HG02571 (cell line): ENCODE measurements around the gene SNX7.

Experiments
- ATAC-seq: cut with Tn5 transposase; IDR thresholded peaks from one replicate; pipeline ENCODE4 v1.9.1; 2021; ENCODE audit warnings: mild to moderate bottlenecking, moderate library complexity; ENCODE audit not compliant: unreplicated experiment

The SNX7 gene, protein sequence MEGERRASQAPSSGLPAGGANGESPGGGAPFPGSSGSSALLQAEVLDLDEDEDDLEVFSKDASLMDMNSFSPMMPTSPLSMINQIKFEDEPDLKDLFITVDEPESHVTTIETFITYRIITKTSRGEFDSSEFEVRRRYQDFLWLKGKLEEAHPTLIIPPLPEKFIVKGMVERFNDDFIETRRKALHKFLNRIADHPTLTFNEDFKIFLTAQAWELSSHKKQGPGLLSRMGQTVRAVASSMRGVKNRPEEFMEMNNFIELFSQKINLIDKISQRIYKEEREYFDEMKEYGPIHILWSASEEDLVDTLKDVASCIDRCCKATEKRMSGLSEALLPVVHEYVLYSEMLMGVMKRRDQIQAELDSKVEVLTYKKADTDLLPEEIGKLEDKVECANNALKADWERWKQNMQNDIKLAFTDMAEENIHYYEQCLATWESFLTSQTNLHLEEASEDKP

DNA sequence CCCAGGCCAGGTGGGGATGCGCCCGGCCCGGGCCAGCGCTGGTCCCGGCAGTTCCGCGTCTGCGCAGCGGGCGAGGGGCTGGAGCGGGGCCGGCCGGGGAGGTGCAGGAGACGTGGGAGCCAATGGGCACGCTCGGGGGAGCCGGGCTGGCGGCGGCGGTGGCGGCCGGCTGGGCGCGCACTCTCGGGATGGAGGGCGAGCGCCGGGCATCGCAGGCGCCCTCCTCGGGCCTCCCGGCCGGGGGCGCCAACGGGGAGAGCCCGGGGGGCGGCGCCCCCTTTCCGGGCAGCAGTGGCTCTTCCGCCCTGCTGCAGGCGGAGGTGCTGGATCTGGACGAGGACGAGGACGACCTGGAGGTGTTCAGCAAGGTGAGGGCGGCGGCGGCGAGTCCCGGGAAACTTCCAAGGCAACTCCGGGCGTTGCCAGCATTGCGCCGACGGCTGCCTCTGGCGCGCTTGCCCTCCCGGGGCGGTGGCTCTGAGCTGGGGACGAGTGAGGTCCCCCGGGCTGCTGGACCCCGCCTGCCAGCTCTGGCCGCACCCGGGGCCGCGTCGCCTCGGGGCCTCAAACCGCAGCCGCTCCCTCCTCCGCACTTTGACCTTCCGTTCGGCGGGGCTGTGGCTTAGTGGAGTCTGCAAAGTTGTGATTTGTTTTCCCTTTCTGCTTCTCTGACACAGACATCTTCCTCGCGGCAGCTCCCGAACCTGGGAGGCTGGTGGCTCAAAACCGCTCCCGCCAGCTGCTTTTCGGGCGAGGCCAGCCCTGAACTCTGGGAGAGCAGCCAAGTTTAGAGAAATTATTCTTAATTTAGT, at the start of gene SNX7:
Gene SNX7 (plus strand): TSS at position 178 of the 812 bp plus-strand sequence. CDS start 11 bp downstream, at position 189.
- peak; percentile 94 for ATAC-seq

DNA sequence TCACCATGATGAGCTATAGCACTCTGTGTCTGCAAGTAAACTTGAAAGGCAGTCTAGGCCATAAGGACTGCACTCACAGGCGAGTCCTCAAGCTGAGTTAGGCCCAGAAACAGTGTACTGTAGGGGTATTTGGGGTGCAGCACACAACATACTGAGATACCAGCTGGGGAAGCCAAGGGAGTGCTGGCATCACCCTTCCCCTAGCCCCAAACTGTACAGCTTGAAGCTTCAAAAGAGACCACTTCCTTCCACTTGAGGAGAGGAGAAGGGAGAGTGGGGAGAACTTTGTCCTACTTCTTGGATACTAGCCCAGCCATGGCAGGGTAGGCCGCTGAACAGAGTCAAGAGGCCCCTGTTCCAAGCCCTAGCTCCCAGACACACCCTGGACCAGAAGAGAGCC, 24.2 kb upstream of the SNX7 start:
- no peak for ATAC-seq

DNA sequence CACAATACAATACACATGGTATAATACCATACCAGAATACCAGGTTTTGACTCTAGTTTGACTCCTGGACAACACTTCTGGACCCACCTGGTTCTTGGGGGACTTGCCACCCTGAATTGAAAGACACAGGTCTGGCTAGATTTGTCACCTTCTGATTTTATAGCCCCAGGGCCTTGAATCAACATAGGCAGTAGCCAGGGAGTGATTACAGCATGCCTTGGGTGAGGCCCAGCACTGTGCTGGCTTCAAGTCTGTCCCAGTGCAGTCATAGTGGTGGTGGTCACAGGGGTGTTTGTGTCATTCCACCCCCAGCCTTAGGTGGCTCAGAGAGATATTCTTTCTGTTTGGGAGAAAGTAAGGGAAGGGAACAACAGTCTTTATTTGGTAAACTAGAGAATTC, 23.3 kb upstream of the SNX7 start:
- ATAC-seq = no peak

DNA sequence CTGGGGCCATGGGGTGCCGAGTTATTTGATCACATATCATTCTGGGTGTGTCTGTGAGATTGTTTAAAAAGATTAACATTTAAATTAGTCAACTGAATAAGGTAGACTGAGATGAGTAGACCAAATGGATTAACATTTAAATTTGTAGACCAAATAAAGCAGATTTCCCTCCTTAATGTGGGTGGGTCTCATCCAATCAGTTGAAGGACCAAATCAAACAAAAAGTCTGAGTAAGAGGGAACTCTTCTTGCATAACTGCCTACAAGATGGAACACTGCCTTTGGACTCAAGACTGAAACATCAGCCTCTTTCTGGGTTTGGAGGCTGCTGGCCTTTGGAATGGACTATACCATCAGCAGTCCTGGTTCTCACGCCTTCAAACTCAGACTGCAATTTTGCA, 17.0 kb upstream of the SNX7 start:
- no peak for ATAC-seq

DNA sequence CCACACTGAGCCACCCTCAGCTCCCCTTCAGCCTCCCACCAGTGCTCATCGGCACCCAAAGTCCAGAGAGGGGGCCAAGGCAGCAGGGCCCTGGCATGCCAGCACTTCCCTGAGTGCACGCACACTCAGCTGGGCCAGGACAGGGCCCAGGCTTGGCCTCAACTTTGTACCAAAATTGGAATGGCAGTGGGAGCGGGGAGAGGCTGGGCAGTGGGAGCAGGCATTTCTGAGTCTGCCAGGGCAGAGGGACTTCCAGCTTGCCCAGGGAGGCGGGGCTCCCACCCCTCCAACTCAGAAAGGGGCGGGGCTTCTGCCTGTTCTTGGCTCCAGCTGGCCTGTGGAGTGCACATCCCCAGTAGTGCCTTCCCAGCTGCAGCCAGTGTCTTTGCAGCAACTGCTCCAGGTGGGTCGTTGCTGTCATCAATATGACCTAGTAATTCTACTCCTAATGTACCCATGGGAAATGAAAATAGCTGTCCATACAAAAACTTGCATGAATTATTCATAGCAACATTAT, 10.3 kb upstream of the SNX7 start:
- ATAC-seq = no peak

DNA sequence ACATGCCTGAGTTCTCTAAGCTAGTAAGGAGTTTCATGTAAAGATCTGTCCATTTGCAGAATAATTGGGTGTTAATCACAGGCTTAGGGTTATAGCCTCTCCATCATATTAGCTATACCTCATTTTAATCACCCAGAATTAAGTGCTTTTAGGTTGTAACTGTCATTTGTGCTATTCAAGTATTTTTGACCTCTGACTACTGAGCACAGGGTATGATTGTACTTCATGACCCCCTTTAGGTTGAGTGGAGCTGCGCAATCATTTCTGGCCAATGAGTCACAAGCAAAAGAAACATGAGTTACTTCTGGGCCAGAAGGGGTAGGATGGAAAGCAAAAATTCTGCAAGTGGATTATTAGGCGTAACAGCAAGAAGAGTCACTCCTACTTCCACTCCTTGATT, 8.4 kb upstream of the SNX7 start:
- no peak for ATAC-seq

DNA sequence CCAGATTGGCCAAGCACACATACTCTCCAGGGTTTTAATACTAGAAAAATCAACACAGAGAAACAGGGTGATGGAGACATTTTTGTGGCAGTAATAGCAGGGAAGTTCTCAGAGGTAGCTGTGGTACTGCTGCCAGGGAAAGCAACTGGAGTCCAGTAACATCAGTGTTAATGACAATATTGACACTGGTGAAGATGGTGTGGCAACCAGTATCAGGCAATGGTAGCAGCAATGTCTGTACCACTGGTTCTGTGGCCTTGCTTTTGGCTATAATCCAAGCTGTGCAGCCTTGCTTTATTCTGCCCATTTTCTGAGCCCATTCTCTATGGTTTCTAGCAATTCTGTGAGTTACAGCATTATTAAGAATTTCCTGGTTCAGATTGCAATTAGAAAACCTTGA, 1.6 kb upstream of the SNX7 start:
- ATAC-seq = no peak

DNA sequence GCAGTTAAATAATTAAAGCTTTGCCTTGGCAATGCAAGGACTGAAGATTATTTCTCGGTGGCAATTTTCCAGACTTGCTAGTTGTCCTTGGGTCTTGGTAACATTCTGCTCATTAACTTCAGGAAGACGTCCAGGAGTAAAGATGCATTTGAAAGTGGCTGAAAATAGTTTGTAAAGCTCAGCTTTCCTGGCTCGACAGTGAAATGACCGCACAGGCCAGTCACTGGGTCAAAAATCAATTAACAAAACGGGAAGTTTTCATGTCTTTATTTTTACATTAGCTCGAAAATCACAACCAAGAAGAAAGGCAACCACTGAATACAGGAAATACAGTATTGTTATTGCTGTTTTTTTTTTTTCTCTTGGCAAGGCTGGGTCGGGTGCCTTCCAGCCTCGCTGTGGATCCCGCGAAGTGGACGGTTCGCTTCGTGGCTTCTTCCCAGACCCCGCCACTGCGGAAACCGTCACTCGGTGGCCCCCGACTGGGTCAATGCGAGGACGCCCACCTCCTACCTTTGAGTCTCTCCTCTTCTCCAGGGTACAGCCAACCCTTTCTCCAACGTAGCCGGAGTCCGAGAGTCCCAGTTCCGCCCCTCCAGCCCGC, 479 bp upstream of the SNX7 start:
- no peak for ATAC-seq

DNA sequence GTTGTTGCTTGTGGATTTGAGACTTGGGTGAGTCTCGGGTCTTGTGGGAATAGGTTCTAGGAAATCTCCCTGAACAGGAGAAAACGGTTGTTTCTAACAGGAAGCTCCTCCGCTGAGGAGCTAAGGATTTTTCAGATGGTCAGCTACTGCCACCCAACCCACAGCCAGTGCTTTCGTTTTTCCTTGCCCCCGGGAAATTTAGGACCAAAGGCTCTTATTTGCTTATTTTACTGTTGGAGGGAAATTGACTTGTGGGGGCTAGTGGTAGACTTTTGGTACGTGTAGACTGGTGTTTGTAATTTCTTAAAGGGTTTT, 792 bp downstream of the SNX7 start:
- no peak for ATAC-seq

DNA sequence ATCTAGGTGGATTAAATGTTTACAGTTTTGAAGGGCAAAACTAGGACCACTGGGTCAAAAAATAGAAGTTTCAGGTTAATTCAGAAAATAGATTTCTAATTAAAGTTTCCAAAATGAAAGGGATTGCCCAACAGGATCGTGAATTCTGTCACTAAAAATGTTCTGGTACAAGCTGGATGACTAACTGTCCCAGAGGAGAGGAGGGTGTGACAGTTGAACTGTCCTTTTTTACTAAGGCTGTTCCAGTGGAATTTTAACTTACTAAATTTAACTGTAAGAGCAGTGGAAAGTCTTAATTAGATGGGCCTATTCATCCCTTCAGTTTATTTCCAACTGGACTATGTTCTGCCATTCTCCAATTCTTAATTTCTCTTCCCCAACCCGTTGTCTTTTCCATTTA, 7.2 kb downstream of the SNX7 start:
- no peak for ATAC-seq

DNA sequence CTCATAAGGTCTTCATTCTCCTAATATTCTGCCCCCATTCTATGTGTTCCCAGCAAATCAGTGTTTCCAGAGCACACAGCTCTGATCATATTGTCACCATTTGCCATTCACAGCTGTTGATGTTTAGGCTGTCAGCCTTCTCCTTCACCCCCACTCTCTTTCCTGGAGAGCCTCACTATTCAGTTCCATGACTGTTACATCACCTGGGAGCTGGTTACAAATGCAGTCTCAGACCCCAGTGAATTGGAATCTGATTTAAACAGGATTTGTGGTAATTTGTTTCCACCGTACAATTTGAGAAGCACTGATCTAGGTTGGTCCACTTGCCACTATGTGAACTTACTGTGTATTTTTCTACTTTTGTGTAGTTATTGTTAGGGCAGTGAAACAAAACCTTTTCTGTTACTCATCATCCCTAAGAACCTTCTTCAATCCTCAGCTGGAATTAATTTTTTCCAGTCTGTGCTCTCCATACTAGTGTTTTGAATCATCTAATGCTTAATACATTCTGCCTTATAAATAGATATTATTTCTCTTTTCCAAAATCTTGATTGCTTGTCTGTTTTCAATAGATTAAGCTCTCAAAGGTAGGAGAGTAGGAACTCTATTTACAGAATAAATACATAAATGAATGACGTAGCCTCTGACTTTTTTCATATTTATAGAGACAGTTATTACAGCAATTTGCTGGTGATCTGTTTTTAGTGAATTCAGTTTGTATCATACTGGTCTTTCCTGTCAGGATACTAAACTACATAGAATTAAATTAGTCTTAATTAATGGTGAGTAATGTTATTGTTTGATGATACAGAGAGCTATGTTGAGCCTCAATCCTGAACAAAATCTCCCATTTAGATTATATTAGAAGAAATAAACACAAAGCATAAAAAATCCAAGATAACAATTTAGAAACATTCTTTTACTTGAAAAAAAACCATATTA, 8.1 kb downstream of the SNX7 start:
- ATAC-seq = no peak

DNA sequence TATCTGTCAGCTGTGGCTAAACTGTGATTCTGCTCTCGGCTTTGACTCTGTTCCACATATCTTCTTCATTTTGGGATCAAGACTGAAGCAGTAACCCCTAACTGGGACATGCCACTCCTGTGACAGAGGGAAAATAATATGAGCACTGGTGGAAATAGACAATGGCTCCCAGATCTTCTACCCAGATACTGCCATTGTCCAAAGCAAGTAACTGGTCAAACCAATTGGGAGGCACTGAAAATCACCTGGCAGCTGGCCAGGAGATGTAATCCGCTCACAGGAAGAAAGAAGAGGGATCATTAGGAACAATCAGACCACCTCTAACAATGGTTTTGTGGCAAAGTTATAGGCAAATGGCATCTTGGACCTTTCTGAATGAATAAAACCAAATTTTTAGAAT, 10.7 kb downstream of the SNX7 start:
- ATAC-seq = no peak

DNA sequence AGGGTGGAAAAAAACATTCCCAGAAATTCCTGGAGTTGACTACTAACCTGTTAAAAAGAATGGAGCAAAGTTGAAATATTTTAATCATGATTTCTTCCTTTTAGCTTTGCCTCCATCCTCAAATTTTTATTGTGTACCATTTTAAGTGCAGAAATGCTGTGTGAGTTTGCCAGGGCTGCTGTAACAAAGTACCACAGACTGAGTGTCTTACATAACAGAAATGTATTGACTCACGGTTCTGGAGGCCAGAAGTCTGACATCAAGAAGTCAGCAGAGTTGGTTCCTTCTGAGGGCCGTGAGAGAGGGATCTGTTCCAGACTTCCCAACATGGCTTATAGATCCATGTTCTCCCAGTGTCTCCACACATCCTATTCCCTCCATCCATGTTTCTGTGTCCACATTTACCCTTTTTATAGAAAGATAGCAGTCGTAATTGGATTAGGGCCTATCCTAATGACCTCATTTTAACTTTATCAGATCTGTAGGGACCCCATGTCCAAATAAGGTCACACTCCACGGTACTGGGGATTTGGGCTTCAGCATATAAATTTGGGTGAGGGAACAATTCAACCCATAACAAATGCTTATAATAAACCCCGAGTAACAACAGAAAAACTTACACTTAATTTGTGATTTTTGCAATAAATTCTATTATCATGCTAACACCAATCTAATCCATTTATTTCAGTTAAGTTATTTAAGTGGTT, 12.7 kb downstream of the SNX7 start:
- no peak for ATAC-seq

DNA sequence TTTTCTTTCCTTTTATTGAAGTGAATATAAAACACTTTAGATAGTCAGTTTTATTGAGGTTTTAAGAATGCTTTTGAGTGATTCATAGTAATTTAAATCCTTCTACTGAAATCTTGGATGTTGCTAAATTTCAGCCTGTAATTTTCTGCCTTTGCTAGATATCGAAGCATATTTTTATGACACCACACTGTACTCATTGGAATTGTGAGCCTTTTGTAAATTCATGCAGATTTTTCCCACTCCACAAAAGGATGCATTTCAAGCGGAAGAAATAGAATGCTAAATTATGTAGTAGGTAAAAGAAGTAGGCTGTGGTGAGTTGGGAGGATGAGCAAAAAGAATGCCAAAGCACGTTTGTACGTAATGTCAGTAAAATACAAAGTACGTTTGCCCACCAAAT, 13.8 kb downstream of the SNX7 start:
- ATAC-seq = no peak

DNA sequence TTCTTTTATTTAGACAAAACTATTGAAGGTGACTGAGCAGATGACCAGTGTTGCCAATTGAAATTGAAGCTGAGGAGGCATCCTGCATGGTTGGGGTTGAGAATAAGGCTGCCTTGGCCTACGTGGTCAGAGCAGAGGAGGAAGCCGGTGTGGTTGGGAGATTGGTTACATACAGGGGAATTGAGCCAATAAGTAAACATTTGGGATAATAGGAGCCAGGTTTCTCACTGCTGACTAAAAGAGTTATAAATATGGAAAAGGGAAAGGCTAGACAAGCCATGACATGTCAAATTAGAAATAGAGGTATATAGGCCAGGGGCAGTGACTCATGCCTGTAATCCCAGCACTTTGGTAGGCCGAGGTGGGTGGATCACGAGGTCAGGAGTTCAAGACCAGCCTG, 15.8 kb downstream of the SNX7 start:
- ATAC-seq = no peak

DNA sequence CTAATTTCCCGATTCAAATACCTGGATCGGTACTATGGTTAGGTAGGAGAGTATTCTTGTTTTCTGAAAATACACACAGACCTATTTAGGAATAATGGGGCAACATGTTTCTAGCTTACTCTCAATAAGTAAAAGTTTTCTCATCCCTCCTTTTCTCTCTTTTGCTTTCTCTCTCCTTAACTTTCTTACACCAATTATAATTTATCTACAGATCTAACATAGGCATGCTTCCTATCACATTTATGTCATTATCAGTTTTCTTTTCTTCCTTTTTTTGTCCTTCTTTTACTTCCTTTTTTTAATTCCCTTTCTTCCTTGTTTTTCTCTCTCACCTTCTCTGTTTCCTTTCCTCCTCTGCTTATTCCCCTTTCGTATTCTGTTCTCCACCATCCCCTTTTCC, 20.3 kb downstream of the SNX7 start:
- ATAC-seq = no peak

DNA sequence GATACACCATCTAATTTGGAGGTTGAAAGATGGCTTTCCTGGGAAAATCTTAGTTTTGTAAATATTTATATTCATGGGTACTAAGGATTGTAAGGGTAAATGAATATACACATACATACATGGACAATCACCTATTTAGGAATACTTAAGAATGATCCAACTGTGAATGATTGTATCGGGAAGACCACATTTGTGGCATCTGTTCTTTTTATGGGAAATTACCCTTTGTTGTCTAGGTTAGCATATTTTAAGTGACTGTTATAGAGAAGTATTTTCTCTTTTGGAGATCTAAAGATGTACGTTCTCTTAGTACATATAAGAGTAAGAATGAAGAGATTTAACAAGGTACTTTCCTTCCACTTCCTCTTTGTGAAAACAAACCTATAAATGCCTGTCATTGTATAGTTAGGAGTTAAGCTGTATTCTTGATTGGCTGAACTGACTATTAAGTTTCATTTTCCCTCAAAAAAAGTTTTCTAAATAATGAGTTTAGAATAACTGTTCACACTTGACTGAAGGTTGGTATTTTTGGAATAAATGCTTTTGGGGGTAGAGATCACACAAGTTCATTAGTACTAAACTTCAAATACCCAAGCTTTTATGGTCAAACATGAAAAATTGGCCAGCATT, 26.7 kb downstream of the SNX7 start:
- ATAC-seq = no peak

DNA sequence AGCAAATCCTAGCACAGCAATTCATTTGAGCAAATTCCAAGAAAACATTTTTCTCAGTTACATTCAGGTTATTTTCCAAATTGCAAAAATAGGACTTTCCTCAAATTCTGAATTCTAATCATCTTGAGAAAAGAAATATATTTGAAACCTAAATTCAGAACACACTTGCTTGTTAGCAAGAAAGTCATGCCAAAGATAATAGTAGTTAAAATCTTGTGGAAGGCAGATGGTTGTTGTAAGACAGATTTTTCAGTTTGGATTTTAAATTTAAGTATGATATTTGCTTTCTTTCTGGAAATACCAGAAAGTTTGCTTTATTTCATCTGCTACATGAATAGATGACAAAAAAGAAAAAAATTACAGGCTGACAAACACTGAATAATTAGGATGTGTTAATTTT, 29.1 kb downstream of the SNX7 start:
- no peak for ATAC-seq

DNA sequence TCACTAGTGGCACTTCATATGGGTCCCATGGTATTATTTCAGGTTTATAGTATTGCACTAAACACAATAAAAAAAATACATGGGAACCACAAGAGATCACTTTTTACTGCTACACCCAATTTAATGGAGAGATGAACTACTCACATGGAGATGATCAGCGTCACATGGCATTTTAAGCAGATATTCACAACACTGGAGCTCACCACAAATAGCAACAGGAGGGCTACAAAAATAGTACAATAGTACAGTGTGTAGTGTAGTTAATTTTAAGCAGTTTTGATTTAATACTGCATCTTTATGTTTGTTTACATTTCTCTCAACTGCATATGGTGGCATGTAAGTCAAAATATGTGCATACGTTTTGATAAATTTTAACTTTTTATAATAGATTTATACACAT, 31.0 kb downstream of the SNX7 start:
- no peak for ATAC-seq

DNA sequence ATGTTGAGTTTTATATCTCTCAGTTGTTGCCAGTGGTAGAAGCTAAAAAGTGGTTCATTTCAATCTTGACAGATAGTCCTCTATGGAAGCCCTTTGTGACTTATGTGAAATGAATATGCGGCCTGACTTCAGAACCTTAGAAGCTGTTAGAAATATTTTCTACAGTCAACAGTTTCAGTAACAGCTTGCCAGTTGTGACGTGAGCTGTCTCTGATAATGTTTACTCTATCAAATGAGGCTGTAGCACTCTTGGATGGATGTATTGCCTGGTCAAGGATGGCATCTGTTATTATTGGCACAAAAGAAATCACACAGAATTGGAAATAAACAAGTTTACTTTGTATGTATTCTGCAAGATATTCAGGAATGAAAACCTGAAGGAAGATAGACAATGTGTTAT, 31.9 kb downstream of the SNX7 start:
- ATAC-seq = no peak
